Activated T-cell treated with anti-CD3 and anti-CD28 coated beads, Interleukin-2, amount 50 U/mL, for 48 hours (primary cell): ENCODE measurements around the gene CBX3.
"Not testable (repeated sequence)": the region's sequence is repeated elsewhere in the genome, so short reads cannot be mapped to it uniquely, and the experiment has no call there.

ENCODE experiments used
- DNase-seq, 2 experiments: peaks; one replicate each; pipeline ENCODE4 v3.0.0-alpha.2; 2020

Gene CBX3

DNA sequence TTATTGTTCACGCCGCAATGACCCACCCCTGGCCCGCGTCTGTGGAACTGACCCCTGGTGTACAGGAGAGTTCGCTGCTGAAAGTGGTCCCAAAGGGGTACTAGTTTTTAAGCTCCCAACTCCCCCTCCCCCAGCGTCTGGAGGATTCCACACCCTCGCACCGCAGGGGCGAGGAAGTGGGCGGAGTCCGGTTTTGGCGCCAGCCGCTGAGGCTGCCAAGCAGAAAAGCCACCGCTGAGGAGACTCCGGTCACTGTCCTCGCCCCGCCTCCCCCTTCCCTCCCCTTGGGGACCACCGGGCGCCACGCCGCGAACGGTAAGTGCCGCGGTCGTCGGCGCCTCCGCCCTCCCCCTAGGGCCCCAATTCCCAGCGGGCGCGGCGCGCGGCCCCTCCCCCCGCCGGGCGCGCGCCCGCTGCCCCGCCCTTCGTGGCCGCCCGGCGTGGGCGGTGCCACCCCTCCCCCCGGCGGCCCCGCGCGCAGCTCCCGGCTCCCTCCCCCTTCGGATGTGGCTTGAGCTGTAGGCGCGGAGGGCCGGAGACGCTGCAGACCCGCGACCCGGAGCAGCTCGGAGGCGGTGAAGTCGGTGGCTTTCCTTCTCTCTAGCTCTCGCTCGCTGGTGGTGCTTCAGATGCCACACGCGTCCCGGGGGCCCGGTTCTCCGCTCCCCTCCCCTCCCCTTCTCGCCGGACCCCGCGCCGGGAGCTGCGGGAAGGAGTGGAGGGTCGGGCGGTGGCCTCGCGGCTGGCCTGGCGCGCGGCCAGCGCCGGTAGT is at the start of gene CBX3:
Gene CBX3, plus strand, starts transcription at position 499 of the 772 bp plus-strand sequence. CDS start 1,254 bp downstream, outside the sequence.
- DNase-seq, result peak; percentile 94 to 95

DNA sequence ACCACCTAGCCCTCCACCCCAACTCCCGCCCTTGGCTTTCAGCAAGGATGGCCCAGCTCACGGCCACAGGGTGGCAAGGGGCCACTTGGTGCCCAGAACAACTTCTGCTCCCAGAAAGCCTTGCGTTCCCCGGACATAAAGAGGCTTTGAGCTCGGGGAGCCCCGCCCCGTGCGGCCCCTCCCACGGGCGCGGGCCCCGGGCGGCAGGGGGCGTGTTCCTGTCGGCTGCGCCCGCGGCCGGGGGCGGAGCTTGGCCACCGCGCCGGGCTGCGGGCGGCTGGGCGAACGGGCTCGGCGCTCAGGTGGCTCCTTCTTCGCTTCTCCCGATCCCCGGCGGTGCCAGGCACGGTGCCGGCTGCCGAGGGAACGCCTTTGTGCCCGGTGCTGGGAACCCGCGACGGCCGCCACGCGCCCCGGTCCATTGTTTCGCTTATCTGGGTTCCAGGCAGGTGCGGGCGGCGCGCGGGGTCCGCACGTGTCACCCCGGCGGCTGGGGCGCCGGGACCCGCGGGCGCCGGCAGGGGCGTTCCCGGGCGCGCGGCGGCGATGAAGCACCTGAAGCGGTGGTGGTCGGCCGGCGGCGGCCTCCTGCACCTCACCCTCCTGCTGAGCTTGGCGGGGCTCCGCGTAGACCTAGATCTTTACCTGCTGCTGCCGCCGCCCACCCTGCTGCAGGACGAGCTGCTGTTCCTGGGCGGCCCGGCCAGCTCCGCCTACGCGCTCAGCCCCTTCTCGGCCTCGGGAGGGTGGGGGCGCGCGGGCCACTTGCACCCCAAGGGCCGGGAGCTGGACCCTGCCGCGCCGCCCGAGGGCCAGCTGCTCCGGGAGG is 49.4 kb upstream of the CBX3 start, which contains the start of gene NFE2L3:
Gene NFE2L3, plus strand, starts transcription at position 246 of the 829 bp plus-strand sequence. Its CDS starts 301 bp downstream, at position 547.
- DNase-seq, result peak; percentile 88 to 90

DNA sequence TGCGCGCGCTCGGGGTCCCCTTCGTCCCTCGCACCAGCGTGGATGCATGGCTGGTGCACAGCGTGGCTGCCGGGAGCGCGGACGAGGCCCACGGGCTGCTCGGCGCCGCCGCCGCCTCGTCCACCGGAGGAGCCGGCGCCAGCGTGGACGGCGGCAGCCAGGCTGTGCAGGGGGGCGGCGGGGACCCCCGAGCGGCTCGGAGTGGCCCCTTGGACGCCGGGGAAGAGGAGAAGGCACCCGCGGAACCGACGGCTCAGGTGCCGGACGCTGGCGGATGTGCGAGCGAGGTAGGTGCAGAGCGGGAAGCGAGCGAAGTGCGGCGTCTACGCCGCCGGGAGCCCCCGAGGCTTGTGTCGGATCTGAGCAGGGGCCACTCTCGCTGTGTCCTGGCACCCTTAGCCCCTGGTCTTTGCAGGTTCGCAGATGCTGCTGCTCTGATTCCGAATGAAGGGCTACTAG is 48.7 kb upstream of the CBX3 start:
- peak; percentile 67 to 73 for DNase-seq

DNA sequence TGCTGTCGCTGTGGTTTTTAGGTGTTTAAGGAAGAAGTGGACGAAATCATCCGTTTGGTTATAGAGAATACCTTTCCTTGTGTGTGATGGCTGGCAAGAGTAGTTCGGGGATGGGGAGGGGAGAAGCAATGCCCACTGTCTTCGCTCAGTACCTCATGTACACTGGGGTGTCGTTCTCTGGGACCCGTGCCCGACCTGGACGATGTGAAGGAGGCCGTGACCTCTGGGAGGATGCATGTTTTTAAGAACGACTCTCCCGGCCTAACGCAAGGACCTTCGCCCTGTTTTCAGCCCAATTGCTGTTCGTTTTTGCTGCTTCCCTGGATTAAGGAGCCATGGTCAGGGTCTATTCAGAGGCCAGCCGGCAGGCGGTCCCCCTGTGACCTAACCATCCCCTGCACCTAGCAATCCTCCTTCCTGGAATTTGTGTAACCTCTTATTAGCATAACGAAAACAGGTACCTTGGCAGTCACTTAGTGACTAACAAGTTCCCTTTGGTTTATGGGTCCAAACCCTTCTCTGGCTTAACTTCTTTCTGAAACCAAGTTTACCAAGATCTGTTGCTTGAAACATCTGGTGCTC is 48.2 kb upstream of the CBX3 start:
- DNase-seq, result peak; percentile 70 to 71

DNA sequence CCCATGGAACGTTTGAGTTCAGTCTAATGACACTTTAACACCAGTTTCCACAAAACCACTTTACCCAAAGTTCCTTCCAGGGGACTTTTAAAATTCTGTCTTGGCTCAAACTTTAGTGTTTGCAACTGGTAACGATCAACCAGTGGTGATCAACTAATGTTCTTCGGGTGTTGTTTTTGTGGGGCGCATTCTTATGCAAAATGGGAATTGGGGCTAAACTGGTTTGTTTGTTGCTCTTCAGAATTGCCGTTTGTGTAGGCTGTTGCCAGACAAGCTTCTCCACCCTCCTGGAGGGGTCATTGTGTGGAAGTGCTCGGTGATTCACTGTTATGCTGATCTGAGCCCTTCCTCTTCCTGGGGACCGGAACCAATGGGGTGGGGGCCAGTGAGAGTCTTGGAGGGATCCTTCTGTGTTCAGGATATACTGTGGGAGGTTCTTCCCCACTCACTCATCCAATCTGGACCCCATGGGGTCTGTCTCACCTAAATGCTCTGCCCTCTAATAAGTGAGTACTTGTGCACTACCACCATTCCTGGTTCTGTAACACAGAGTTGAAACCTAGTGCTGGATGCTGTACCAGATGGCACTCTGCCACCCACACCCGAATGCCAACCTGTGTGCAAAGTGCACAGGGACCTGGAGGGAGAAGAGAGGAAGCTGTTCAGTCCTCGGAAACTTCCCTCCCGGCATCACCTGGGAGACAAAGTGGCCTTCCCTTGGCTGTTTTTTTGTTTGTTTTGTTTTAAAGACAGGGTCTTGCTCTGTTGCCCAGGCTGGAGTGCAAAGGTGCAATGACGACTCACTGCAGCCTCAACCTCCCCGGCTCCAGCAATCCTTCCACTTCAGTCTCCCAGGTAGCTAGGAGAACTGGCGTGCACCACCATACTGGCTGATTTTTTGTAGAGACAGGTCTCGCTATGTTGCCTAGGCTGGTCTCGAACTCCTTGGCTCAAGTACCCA is 47.4 kb upstream of the CBX3 start:
- peak; percentile 55 to 58 for DNase-seq

DNA sequence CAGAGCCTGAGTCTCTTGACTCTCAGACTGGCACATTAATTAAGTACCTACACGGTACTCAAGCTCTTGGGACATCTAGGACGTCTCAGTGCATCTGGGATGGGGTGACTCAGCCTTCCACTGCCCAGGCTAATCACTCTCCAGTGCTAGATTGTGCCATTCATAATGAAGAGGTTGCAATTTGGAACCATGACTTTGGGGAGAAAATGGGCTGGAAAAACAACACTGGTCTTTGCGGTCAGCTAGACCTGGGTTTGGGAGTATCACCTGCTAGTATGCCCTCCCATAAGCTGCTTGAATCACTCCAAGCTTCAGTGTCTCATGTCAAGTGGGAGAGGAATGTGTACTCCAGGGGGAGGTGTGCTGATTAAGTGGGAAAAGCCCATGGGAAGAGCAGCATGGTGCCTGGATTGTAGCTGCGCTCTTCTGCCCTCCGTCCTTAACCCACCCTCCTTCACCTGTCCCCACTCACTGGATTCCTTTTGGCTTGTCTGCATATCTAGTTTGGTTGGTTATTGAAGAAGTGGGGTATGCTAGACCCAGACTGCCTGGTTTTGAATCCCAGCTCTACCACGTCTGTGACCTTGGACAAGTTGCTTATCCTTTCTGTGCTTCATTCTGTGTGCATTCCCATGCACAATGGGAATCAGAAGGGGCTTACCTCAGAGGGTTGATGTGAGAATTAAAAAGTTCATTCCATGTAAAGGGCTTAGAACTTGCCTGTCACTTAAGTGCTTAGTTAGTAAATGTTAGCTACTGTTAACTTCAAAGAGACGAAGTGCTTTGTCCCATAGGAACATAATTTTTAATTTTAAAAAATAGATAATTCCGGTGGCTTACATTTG is 45.8 kb upstream of the CBX3 start:
- DNase-seq, result no peak

DNA sequence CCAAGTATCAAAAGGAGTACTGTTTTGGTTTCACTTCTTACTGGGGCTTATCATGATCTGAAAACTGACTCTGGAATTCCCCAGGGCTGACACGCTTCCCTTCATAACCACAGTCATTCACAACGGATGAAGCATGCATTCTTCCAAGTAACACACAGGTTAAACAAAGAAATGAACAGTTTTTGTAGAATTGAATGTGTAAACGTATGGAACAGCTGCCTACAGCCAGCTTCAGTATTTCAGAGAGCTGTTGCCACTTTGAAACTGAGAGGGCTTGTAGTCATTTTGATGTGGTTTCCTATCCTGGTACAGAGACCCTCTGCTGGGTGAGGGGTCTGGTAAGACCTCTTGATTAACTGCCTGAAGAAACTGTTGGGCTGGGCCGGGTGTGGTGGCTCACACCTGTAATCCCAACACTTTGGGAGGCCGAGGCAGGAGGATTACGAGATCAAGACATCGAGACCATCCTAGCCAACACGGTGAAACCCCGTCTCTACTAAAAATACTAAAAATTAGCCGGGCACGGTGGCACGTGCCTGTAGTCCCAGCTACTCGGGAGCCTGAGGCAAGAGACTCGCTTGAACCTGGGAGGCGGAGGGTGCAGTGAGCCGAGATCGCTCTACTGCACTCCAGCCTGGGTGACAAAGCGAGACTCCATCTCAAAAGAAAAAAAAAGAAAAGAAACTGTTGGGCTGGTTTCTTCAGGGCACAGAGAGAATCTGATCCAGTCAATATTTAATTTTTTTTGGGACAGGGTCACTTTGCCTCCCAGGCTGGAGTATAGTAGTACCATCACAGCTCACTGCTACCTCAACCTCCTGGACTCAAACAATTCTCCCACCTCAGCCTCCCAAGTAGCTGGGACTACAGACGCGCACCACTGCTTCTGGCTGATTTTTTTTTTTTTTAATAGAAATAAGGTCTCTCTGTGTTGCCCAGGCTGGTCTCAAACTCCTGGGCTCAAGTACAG is 44.8 kb upstream of the CBX3 start:
- peak in 1 of 2 experiments; percentile 63 for DNase-seq

DNA sequence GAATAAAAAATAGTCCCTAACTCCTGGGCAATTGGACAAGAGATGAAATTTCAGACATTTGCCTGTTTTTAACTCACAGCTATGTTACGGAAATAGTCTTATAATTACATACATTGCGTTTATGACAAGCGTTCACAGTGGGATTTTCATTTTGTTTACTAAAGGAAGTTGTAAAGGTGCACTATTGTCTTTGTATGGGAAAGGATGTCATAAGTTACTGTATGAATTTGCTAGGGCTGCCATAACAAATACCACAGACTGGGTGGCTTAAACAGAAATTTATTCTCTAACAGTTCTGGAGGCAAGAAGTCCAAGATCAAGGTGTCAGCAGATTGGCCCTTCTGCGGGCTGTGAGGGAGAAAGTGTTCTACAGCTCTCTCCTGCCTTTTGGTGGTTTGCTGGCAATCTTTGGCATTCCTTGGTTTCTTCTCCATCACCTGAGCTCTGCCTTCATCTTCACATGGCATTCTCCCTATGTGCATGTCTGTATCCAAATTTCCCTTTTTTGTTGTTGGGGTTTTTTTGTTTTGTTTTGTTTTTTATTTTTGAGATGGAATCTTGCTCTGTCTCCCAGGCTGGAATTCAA is 43.9 kb upstream of the CBX3 start:
- DNase-seq, result no peak

DNA sequence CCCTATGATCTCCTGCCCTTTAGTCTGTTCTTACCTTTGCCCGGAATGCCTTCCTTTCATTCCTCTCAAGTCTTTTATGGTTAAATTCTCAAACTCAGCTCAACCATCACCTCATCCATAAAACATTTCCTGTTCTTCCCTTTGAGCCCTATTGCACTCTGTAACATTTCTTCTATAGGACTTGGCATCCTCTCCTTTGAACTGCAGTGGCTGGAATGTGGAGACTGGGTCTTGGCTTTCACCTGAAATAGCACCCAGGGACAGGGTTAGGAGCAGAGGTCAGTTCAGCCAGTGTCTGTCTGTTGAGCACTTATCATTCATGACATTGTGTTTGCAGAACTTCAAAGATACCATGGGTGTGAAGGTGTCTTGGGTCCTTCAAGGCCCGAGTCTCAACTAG is 42.3 kb upstream of the CBX3 start:
- no peak for DNase-seq

DNA sequence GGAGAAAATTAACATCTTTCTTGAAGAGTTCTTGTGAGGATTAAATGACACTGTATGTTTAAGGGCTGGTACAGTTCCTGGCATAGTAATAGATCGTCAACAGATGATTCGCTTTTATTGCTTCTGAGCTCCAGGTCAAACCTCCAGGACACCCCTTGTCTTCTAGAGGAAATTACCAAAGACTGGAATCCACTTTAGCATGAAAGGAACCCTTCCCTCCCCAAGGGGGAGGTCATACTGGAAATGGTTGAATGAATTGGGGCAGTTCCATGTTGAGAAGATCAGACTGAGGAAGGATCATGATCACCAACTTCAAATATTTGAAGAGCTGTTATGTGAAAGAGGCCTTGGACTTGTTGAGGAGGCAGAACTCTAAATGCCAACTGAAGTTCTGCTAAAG is 40.6 kb upstream of the CBX3 start:
- DNase-seq, result no peak

DNA sequence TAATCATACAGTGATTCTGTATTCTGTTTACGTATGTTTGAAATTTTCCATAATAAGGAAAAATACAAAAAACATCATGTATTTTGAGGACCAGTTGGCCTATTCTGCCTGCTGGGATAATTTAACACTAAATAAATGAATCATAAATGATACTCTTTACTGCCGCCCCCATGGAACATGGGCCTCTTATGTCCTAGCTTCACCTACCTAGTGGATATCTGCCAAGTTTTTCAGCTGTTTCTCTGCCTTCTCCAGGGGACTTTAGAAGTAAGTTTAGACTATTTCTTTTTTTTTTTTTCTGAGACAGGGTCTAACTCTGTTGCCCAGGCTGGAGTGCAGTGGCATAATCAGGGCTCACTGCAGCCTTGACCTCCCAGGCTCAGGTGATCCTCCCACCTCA is 39.1 kb upstream of the CBX3 start:
- DNase-seq, result no peak

DNA sequence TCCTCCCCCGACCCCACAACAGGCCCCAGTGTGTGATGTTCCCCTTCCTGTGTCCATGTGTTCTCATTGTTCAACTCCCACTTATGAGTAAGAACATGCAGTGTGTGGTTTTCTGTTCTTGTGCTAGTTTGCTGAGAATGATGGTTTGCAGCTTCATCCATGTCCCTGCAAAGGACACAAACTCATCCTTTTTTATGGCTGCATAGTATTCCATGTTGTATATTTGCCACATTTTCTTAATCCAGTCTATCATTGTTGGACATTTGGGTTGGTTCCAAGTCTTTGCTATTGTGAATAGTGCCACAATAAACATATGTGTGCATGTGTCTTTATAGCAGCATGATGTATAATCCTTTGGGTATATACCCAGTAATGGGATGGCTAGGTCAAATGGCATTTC is 37.7 kb upstream of the CBX3 start:
- not testable (repeated sequence) for DNase-seq

DNA sequence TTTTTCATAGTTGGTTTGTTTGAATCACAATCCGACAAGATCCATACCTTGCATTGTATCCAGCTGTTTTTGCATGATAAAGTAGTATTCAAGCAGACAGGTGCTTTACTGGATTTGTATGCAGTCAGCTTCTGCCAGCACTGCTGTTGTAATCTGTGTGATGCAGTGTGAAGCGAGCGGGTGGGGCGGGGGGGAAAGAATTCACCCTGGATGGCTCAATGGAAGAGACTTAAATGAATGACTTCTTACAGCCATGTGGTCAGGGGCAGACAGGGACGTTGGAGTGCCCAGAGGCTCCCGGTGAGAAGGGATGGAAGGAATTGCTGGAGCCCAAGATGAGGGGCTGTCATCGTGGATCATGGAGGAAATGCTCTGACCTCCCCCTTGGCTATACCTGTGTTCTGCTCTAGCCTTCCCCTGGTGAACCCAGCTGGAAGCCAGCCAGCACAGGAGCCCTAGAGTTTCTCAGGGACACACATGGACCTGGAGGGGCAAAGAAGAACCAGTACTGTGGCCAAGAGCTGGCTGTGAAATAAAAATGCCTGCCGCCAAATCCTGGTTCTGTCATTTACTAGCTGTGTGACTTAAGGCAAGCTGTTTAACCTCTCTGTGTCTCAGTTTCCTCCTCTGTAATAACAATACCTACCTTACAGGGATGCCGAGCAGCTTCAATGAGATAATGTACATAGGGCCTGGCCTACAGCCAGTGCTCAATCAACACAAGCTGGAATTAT is 35.4 kb upstream of the CBX3 start:
- DNase-seq, result no peak

DNA sequence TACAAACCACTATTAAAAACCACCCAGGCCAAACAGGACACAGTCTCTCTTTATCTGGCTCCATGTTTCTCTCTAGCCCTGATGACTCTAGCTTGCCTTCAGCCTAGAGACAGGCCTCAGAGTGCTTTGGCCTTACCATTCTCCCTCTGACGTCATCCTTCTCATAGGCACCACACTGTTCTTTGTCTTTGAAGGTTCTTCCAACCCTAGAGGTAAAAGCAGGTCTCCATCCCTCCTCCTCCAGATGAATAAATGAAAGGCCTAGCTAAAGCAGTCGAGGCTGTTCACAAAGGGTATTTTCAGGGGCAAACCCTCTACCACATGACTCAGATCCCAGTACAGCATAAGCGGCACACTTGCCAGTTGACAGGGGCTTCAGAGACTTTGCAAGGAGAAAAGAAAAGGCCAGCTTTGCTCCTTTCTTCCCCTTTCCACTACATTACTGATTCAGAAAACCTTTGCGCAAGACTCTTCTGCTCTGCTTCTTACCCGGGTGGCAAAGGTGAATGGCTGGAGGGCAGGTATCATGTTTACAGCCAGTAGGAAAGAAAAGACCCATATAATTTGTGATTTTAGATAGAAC is 34.8 kb upstream of the CBX3 start:
- peak in 1 of 2 experiments; percentile 48 for DNase-seq

DNA sequence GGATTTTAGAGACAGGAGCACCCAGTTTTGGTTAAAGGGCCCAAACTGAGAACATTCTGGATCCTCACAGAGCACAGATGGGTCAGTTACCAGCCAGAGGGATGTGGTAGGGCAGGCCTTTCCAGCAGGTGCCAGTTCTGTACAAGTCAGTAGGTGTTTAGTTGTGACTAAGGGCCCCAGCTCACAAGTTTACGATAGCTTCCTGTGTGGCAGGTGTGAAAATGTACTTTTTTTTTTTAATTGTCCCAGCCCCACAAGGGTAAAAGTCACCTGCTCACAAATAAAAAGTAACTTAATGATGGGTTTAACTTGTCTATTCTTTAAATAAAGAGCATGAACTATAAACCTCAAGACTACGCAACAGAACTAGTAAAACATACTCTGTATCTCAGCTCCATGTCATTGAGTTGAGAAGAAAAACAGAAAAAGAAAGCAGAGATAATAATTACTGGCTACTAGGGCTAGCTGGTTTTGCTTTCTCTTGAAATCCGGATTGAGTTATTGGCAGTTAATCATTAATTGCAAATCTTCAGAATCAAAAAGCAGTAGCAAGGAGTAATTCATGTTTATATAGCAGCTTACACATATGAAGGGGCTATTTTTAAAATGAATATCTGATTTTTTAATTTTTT is 34.1 kb upstream of the CBX3 start:
- no peak for DNase-seq

DNA sequence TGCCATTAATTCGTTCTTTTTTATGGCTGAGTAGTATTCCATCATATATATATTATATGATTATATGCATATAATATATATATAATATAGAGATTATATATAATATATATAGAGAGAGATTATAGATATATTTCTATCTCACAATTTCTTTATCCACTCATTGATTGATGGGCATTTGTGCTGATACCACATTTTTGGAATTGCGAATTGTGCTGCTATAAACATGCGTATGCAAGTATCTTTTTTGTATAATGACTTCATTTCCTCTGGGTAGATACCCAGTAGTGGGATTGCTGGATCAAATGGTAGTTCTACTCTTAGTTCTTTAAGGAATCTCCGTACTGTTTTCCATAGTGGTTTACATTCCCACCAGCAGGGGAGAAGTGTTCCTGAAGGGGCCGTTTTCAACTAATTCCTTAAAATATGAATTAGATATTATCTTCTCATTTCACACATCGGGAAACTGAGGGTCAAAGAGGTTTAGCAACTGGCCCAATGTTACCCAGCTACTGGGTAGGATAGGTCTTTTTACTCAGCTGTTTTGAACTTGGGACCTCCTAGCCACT is 33.0 kb upstream of the CBX3 start:
- DNase-seq, result no peak

DNA sequence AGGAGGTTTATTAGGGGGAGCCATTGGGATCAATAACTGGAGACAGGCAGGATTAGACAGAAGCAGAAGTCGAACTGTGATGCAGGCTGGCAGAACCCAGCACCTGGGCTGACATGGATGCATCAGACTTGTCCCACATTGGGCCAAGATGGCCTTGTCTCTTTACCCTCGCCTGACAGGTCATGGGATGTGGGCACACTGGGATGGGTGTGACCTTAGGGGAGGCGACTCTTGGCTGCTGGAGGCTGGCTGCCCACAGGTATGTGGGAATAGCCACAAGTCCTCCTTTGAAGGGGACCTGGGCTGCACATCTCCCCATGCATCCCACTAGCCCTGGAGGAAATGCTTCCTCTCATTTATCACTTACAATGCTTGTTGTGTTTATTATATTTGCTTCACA is 32.3 kb upstream of the CBX3 start:
- DNase-seq, result no peak

DNA sequence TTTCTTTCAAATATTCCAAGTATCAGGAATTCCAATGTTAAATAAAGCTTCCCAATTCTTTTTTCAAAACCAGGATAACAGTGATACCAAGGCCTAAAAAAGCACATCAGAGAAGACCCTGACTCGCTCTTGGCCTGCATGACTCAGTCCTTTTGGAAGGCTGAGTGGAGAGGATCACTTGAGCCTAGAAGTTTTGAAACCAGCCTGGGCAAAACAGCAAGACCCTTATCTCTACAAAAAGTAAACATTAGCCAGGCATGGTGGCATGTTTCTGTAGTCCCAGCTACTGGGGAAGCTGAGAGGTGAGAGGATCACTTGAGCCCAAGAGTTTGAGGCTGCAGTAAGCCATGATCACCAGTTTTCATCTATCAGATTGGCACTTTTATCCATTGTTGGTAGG is 30.9 kb upstream of the CBX3 start:
- no peak for DNase-seq
